Dermis microvascular lymphatic vessel endothelial cell (primary cell): ENCODE results near the gene UBALD1. TPM values are rescaled to one million over a fixed set of nuclear protein-coding genes. Genes with fewer than 3 reads are reported as not detected.
A peak's percentile ranks its signal among the peaks of the same experiment; 100 is the strongest.

Experiments used
- DNase-seq, 2 donors: peaks; one replicate each; pipeline versions ENCODE4 v3.0.0 to v3.0.0-alpha.2; 2010; ENCODE audit warnings: low read depth in 2 of 2
- total RNA-seq: library from RNA; depleted of rRNA; stranded (reverse); fragments of >200 nt; gene quantifications from 2 replicates; pipeline ENCODE4 v1.2.1, GENCODE V29; 2014

UBALD1 gene
- total RNA-seq, 1 donor from 2014 or later = 3.1 TPM

DNA sequence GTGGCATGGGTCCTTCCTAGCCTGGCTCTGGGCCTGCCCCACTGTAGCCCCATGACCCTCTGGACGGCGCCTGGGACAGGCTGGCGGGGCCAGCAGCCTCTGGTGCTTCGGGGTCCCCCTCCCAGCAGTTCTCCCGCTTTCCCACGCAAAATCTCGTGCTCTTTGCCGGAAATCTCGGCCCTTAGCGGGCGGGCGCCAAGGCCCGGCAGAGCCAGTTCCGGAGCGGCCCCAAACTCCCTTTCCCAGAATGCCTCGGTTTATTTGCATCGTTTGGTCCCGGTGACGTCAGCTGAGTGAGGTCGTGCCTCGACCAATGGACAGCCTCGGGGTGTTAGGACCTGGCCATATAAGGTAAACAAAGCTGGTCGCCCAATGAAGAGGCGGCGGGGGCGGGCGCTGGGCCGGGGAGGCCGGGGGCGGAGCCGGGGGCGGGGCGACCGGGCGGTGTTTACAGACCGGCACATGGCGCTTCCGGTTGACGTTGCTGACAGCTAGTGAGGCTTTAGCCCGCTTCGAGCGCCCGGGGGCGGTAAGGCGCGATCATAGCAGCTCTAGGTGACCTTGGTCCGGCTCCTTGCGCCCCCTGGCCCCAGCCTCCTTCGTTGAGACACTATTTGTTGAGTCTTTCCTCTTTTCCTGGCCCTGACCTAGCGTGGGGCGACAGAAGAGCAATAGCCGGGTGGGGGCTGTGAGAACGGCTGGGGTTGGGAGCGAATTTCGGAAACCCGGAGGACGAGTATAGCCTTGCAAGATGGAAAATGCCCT lies 1.5 kb upstream of the UBALD1 start:
- DNase-seq = peak; percentile 100

DNA sequence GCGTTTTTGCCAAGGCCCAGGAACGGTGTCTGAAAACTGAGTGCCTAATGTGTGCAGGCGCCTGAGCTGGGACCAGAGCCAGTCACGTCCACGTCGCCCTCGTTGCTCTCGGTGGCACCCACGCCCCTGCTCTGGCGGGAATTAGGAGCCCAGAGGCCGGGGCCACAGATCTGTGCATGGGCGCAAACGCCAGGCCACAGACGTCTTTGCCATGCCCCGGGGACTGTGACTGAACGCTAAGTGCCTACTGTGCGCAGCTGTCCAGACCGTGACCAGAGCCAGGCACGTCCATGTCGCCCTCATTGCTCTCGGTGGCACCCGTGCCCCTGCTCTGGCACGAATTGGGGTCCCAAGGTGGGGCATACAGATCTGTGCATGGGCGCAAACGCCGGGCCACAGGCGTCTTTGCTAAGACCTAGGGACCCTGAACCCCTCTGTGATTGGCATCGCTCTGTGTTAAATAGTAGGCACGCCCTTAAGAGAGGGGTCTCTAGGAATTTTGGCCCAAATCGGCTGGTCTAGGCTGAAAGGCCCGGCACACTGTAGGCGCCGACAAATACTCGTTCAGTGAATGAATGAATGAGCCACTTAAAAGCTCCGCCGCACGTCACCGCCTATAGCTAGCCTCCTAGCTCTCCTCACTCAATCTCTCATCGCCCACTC lies 827 bp upstream of the UBALD1 start:
- DNase-seq = no peak

DNA sequence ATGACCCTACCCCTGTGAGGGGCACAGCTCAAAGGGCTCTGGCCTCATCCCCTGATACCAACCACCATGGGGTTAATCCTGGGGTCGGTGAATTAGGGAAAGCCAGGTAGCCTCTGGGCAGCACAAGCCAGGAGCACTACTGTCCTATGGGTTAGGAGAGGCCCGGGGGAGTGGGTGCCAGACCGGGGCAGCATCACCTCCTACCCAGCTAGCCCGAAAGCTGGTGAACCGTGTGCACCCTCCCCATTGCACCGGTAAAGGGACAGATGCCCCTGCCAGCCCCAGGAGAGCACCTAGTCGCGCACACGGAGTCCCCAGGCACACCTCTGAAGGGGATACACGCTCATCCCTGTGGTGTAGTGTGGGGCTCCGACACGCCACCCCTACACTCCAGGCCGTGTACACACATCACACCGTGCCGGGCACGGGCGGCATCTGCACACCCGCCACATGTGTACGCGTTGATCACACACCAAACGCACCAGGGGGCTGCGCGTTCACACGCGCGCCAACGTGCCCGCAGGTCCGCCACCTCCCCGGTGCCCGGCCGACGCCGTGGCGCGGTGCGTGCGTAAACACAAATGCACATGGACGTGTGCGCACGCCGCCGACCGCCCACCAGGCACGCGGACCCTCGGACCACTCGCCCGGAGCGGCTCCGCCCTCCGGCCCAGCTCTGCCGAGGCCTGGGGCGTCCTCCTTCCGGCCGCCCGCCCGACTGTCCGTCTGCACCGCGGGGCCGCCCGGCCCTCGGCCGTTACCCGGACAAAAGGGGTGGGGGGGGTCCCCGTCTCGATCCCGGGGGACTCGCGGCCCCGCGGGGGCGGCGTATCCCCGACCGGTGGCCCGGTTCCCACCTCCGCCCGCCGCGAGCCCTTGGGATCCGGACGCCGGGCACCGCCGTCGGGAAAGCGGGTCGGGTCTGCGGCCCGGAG lies 785 bp downstream of the UBALD1 start:
- peak; percentile 16 to 67 for DNase-seq

DNA sequence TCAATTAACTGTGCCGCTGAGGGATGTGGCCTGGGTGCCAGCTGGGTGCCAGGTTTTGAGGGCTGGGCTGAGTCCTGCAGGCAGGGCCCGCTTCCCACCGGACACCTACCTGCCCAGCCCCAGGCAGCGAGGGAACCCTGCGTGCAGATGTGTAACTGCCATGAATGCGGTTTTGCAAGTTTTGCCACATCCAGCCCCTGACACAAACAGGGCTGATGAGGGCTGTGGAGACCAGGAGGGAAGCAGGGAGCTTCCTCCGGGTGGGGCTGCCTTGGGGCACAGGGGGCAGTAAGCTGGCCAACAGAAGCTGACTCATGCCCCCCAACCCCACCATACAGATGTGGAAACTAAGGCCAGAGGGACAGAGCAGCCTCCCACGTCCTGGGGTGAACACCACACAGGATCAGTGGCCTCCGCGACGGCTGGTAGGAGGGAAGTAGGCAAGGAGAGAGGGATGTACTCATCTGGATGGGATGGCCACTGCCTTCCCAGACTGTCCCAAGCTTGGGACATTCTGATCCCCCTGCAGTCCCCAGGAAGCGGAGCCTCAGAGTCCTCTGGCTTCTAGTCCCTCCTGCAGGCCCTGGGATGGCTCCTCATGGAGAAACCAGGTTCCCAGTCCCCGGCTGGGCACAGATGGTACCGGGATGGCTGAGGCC lies 1.6 kb downstream of the UBALD1 start:
- DNase-seq = no peak

DNA sequence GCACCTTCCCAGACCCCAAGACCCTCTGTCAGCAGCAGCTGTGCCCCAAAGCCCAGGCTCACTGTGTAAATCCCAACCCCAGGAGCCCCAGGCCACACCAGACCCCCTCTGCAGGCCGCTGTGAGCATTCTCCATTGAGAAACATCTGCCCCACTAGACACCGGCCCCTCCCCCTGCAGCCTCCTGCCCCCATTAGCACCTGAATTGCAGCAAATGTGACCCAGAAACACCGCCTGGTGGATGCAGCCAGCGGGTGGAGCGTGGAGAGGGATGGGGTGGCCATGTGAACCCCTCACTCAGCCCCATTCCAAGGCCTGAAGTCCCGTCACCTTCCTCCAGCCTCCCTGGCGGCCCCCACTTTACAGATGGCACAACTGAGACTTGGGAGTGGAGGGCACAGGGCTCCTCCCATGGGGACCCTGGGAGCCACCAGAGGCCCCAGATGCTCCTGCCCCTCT lies 2.2 kb downstream of the UBALD1 start:
- no peak for DNase-seq

DNA sequence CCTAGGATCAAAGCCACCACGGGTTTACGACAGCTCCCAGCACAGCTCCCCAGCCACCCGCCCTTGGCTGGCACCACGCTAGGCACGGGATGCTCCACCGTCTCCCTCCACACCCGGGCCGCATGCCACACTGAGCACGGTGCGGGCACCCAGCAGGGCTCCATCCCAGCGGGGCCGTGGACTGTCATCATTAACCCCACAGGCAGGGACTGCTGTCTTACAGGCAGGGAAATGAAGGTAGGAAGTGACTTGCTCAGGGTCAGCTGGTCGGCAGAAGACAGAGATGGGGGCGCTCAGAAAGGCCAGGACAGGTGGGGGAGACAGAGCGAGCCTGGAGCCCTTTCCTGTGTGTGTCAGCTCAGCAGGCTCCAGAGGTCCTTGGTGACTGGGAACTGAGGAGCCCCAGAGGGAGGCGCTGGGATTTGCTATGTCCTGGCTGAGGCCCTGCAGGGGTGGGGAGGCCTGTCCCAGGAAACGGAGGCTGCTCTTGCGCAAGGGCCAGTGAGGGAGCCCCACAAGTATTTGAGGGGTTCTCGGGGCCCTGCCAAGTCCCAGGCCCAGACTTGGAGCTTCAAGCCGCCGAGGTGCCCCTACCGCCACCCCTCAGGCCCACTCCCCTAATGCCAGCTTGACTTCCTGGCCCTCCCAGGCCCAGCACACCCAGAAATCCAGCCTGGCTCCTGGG lies 3.2 kb downstream of the UBALD1 start:
- no peak for DNase-seq

DNA sequence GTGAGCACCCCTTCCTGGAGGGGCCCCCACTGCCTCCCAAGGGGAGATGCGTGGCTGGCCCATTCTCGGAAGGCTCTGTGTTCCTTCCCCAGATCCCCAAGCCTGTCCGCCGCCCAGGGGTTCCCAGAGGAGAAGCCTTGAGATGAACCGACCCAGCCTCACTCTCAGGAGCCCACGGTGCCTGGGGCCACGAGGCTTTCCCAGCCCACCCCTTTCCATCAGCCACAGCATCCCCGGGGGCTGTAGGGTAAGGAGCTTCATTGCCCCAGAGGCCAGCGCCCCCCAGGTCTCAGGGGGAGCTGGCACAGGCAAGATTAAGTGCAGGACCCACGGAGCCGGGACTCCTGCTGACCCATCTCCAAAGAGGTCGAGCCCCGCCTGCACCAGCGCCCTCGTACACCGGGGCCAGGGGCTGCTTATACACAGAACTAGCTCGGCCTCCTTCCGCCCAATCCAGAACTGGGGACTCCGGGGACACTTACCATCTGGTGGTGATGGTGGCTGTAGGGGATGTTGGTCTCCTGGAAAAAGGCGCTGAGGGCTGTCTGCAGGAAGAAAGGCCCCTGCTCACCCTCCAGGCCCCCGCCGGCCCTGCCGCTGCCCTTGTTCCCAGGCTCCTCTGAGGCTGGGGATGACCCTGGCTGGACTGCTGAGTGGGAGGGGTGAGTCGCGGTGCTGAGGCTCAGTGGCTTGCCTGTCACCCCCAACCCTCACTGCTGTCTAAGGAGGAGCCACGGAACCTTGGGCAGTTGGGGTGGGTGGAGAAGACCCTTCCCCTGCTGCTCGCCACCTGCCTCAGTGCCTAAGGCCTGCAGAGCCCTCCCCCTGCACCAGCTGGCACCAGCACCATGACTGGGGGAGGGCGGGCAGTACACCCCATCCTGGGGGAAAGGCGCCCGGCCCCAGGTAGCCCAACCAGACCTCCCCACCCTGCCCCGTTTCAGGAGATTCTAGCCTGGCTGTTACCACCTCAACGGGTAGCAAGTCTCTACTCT lies 4.4 kb downstream of the UBALD1 start:
- DNase-seq = no peak

DNA sequence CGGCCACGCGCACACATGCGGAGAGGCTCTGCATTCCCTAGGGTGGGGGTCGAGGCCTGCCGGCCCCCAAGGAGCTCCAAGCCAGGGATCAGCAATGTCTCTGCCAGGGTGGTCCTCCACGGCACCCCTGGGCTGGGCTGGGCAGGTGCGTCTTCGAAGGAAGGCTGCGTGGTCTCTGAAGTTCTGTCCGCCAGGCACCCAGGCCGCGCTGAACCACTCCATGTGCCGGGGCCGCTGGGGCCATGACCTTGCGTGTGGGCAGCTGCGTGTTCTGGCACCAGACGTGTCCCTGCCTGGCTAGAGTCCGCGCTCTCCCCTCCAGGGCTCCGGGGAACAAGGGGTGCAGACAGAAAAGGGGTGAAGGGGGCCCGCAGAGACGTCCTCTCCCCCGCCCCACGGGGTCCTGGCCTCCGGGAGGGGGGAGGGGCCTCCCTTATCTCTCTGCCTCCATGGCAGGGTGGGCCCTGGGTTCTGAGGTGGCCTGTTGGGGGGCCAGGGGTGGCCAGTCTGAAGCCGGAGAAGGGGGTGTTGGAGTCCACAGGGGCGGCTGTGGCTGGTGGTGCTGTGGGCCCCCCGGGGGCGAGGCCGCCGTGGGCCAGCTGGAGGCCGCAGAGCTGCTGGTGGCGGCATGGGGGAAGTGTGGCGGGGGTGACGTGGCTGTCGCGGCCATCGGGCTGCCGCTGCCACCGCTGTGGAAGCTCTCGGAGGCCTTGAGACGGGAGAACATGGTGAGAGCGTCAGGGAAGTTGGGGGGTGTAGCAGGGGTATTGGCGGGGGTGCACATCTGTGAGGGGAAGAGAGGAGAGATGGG lies 5.3 kb downstream of the UBALD1 start:
- no peak for DNase-seq

DNA sequence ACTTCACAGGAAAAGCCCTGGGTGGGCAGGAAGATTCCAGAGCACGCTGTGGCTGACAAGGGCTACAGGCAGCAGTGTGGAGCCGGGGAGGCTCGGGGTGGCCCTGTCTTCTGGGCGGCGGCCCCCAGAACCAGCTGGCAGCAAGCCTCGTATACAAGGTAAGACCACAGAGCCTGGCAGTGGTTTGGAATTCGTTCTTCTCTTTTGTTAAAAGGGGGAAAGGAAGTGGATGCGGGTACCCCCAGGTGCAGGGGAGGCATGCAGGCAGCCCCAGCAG lies 6.0 kb downstream of the UBALD1 start:
- DNase-seq = no peak

DNA sequence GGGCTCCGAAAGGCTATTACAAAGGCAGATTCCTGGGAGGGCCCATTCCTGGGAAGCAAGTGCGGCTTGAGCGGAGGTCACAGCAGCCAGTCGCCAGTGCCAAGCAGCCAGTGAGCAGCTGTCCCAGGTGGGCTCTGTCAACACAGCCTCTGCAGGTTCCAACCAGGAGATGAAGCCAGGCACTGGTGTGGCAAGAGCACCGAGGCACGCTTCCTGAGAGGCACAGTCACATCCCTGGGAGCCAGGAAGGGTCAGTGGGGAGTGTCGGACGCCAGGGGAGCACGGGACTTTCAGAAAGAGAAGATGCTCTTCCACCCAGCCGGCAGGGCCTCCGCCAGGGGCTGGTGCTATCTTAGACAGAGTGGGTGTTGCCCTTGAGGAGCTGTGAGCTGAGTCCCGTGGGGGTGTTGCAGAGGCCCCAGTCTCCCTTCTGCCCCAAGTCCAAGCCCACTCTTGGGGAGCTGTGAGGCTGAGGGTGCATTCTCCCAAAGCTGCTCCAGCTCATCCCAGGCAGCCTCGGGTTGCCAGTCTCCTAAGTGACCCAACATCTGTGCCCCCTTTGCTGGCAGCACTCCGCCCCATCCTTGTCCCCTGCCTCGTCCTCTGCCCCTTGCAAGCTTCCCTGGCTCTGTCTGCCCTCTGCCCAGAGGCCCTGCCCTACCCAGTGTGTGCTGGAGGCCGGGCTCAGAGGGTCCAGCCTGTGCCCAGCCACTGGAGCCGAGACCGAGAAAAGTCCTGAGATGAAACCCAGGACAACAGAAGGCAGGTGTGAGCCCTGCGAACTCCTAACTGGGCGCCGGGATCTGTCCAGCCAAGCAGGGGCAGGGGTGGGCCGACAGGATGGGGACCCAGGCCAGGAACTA lies 6.6 kb downstream of the UBALD1 start:
- no peak for DNase-seq

DNA sequence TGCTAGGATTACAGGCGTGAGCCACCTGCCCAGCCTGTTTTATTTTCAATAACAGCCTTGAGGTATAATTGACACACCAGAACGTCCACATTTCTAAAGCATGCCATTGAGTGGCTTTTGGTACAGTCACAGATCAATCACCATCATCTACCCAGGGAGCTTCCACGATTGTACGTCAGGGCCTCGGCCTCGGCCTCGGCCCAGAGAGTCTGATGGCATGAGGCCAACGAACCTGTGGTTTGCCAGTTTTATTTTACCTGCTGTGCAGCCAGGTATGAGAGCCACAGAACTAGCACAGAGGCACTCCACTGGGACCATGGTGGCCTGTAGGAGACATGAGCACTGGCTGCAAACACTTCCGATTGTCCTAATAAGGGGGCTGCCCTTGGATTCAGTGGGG lies 8.3 kb downstream of the UBALD1 start:
- no peak for DNase-seq

DNA sequence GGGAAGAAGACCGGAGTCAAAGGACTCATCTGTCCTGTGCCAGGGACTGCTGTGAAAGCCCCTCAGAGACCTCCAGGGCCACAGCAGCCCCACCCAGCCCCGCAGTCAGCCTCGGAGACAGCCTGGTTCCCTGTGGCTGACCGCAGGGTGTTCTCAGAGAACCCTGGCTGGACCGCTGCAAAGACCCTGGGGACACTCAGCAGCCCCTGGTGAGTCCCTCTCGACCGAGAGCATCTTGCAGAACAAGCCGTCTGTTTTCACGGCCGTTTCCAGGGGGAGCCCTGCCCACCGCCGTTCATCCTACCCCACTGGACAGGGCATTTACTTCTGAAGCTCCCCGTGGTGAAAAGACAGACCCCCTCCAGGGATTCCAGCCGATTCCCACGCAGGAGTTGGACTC lies 10.3 kb downstream of the UBALD1 start:
- no peak for DNase-seq

DNA sequence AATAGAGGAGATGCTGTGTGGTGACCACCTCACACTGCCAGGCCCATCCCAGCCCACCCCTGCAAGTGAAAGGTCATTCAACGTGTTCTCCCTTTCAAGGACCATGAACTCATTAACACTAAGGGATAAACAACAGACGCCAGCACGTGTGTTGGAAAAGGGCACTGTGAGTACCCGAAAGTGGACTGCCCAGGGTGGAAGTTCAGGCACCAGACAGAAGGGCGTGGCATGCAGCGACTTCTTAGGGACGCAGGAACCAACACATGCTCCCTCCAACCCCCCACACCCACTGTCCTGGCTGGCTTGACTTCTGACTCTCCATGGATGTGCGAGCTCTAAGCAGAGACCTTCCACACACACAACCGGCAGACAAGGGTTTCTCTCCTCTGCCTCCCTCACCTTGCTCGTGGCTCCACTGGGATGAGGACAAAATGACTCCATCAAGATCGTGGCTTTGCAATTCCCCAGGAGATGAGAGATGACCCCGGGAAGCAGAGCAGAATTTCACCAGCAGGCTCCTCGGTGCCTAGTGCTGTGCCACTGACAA lies 11.0 kb downstream of the UBALD1 start:
- DNase-seq = no peak

DNA sequence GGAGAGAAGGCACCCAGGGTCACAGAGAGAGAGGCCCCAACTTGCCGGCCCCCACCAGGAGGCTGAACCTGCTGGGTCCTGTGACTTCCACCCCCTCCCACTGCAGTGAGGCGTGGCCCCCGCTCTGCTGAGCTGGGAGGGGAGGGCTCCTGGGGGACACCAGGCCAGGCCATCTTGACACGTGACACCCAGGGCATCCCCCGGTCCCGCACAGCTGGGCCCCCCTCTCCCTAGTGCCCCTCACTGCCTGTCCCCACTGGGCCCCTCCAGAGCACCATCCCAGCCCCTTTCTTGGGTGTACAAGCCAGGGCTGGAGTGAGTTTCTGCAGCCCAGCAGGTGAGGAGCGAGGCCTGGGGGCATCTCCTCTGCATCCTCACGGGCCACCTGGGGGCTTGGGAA lies 12.4 kb downstream of the UBALD1 start:
- DNase-seq = no peak

DNA sequence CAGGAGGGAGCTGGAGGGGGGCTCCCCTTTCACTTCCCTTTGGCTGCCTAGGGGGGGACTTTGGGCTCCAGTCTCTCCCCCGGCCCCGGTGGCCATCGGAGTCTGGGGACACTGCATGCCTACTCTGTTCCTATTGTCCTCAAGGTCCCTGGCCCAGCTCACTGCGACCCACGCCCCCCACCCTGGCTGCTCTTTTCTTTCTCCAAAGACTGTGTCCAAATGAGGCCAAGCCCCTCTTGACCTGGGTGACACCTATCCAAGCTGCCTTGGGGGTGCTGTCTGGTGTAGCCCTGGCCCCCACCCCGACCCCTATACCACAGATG lies 12.9 kb downstream of the UBALD1 start:
- no peak for DNase-seq

DNA sequence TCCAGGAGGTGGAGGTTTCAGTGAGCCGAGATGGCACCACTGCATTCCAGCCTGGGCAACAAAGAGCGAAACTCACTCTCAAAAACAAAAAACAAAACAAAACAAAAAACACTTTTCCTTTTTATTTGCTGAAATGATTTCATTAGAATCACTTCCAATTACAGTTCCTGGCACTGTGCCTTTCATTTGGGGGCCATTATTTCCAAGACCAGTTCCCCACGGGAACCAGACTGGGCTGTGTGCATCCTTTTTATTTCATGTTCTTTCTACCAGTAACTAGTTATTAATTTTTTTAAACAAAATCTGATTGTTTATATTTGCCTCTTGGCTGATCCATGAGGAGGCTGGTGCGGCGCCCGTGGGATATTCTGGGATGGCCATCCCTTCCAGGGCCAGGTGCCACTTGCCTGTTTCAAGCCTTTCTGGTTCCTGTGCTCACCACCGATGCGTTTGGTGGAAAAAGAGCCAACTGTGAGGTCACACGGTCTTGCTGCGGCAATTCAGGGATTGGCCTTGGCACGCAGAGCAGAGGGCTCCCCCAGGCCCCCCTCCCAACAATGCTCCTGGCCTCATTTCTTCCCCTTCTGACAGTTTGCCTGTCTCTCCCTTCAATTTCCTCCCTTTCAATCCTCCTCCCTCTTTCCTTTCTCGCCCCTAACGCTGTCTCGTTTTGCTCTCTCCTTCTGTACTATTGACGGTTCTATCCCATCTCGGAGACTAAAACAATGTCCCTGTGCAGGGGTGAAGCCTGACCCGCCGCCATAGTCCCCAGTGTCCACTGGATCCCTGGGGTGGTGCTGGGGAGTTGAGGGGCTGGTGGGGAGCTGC lies 13.4 kb downstream of the UBALD1 start:
- DNase-seq = peak in 1 of 2 donors; percentile 16

DNA sequence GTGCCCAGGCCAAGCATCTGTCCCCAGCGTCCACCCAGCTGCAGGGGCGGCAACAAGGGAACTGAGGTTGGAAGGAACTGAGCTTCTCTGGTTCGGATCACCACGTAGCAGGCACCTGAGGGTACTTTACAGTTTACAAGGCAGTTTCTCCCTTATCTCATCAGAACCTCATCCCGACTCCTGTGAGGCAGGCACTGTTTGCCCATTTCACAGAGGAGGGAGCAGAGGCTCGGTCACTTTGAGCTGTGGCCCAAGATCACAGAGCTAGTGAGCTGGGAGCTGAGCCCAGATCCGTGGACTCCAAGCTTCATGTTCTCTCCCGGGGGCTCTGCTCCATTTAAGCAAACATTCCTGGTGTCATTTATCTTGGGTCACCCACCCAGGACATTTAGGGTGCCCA lies 15.1 kb downstream of the UBALD1 start:
- DNase-seq = no peak
